ENCODE data around the gene EPHA3.

The EPHA3 gene

DNA sequence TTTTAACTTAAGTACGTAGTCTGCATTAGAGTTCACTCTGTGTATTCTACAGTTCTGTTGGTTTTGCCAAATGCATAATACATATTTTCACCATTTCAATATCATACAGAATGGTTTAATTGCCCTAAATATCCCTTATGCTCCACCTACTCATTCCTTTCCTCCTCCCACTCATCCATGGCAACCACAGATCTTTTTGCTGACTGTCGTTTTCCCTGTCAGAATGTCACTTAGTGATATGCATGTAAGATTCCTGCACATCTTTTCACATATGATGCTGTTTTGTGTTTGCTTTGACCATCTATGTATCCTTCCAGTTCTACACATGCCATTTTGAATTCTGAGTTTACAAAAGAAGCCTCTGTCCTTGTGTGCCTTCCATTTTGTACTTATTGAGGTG is 36.7 kb downstream of the EPHA3 start:
- in situ Hi-C loops (cut with HindIII; ENCODE audit: low sequenced_read_pairs) = no loop called here

DNA sequence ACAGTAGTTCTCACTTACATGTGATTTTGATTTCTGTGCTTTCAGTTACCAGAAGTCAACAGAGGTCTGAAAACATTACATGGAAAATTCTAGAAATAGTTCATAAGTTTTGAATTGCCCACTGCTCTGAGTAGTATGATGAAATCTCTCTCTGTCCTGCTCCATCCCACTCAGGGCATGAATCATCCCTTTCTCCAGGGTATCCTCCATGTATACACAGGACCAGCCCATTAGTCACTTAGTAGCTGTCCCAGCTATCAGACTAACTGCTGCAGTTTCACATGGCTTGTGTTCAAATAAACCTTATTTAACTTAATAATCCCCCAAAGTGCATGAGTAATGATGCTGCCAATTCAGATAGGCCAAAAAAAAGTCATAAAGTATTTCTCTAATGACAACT is 38.6 kb downstream of the EPHA3 start:
- in situ Hi-C loops (cut with HindIII; ENCODE audit: low sequenced_read_pairs) = no loop called here

DNA sequence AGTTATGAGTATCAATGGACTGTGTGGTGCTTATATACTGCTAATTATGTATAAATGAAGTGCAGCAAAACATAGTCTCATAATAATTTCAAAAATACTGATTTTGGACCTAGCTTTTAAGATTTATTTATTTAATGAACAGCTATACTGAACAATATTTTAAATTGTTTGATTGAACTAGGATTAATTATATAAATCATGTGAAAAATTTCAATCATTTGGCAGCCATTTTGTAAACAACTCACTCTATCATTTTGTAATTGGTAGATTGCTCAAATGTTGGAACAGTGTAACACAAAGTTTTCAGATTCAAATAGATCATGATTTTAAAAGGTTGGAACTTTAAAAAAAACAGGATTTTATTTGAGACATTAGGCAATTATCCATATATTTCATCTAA is 47.0 kb downstream of the EPHA3 start:
- in situ Hi-C loops (cut with HindIII; ENCODE audit: low sequenced_read_pairs) = no loop called here

DNA sequence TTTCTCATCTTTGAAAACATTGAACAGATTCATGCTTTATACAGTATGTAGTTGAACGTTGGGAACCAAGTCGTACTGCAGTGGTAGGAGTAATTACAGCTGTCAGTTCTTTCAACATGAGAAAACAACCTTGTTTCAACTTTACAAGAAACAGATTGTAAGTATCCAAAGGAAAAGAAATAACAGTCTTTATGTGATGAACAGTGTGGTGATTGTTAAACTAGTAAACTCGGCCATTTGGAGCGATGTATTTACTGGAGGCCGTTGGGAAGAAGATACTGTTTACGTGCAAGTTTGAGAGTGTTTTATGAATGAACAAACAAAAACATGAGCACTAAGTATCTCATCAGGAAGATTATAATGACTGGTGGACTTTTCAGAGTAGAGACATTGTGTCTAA is 48.4 kb downstream of the EPHA3 start:
- in situ Hi-C loops (cut with HindIII; ENCODE audit: low sequenced_read_pairs) = no loop called here

DNA sequence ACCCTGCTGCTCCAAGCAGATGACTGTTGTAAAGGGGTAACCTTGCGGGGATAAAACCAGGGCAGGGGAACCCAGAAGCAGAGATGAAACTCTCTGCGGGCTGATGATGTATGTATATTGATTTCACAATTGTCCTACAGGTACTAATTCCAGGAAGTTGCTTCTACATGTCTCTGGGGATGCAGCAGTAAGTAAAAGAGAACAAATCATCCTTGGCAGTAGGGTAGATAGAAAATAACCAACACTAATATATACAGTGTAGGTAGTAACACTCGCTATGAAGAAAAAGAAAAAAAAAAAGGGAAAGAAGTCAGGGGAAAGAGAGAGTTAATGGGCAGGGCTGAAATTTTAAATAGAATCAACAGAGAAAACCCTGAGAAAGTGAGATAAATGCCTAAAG is 50.2 kb downstream of the EPHA3 start:
- in situ Hi-C loops (cut with HindIII; ENCODE audit: low sequenced_read_pairs) = no loop called here

DNA sequence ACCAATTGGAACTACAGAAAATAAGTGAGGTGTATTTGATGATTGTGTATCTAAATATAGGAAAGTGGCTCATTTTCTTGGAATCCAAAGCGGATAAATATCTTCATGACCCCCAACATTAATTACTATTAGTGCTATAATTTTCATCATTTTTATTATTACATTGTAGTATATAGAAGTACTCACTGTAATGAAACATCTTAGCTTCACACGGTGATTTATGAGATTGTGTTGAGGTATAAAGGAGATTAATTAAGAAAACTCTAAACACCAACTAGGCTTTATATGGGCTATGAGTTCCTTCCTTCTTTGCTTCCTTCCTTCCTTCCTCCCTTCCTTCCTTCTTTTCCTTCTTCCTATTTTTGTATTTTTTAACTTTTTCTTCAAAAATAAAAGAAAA is 52.2 kb downstream of the EPHA3 start:
- in situ Hi-C loops (cut with HindIII; ENCODE audit: low sequenced_read_pairs) = no loop called here

DNA sequence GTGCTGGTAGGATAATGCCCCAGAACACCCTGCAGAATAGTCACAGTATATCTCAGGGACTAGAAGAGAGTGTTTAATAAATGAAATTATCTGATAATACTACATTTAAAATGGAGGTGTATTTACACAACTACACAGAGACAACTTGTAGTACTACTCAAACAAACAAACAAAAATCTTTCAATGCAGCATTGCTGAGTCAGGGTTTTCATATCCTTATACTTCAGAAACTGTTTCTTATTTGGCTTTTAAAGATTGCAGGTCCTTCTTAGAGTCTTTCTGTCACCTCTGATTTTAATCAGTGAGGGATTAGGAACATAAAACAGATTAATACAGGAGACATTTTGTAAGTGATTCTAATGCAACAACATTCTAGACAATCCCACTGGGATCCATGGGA is 57.4 kb downstream of the EPHA3 start:
- in situ Hi-C loops (cut with HindIII; ENCODE audit: low sequenced_read_pairs) = no loop called here

DNA sequence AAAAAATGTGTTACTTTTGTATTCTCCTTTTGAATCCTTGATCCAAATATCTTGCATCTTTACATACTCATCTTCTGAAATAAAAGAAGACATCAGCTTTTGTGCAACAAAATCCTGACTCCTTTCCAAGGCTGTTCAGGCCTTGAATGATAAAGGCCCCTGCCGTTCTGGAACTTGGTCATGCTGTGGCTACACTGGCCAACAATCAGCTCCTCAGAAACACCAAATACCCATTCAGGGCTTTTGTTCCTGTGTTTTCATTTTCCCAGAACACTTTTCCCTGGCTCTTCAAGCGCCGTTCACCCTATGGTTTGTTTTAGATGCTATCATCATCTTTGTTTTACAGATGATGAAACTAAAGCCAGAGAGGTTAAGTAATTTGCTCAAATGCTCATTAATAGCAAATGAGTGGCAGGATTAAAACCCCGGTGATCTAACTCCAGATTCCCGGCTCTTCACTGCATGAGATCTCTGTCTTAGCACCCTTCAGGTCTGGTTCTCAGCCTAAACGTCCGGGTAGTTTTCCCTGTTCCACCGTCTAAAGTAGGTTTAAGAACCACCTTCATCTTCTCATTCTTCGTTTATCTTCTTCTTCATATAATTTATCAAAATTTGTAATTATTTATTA is 58.3 kb downstream of the EPHA3 start:
- in situ Hi-C loops (cut with HindIII; ENCODE audit: low sequenced_read_pairs) = no loop called here

DNA sequence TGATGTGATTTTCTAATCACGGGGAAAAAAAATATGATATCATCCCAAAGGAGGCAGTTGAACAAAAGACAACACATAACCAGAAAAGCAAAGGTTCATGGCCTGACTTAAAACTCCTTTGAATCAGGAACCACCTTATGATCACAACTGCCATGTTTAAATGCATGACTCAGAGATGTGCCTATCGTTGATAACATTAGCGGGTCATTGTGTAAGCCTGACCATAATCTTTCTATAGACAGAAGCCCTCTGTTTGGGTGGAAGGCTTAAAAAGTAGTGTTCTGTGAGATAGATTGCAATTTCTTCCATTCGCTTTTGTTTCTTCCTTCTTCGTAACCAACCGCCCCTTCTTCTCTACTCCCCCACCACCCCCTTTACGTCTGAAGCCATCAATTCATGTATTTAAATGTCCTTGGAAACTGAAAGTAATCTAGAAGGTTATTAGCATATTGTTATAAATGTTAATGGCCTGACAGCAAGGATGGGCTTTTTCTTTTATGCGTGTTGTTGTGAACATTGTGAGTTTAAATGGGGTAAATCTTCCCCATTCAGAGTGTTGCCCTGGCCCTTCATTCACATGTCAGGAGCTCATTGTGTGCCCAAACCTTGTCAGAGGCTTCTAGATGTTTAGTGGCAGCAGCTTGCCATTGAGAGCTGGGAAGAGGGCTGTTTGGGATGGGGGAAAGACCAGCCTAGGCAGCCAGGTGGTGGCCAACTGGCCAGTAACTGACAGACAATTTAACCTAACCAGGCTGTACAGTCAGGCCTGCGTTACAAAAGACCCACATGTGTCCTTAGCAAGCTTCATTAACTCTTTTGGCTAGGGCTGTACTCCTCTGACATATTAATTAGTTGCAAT is 64.5 kb downstream of the EPHA3 start:
- in situ Hi-C loops (cut with HindIII; ENCODE audit: low sequenced_read_pairs) = no loop called here

DNA sequence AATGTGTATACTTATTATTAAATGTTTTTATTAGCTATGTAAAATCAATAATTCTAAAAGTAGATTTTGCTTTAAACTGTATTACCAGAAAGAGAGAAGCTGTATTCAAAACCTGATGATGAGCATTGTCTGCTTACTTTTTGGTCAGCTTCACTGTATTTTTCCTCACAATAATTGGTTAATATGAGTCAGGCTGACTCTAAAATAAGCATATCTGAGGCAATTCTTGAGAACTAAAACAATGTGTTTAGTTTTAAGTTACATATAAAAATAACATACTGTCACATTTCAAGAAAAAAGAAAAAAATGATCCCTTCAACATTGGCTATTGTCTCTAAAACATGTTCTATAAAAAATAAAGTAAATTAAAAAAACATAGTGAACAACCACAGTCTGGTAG is 66.1 kb downstream of the EPHA3 start:
- in situ Hi-C loops (cut with HindIII; ENCODE audit: low sequenced_read_pairs) = no loop called here

DNA sequence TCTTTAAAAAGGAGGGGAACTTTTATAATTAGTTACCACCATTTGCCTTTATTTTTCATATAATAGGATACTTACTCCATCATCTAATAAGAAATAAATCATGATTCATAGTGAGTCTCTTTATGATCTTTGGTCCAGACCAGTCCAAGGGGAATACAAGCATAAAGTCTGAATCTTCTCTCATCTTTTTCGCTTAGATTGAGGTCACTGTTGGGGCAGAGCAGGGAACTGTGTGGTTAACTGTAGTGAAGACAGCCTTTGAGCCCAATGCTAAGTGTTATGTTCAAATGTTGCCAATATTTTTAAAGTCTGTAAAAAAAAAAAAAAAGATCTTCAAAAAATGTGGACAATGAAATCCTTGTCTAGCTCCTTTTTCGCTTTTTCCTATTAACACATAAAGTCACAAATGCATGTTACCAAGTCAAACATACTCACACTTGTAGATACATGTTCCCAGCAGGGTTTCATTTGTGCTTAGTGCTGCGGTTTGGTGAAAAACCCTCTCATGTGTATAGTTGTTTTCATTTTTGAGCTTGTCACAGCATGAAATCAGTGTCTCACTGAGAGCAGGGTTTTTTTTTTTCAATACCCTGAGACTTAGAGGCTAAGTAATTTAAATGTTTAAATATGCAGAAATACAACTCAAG is 72.1 kb downstream of the EPHA3 start:
- in situ Hi-C loops (cut with HindIII; ENCODE audit: low sequenced_read_pairs) = no loop called here

DNA sequence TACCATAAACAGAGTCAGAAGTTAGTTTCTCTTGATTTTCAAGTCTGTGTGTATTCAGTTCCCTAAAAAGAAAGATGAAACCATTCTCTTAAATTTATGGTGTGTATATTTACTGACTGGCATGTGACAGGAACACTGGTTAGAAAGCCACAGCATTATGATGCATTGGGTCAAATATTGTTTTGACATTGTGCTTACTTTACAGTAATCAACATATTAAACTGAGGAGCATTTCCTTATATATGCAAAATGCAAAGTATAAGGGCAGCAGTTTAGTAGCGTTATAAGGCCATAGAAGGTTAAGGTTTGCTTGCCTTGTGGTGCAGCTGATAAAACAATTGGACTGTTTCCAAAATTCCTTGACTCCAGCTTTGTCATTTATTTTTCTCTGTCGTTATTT is 72.9 kb downstream of the EPHA3 start:
- in situ Hi-C loops (cut with HindIII; ENCODE audit: low sequenced_read_pairs) = no loop called here

DNA sequence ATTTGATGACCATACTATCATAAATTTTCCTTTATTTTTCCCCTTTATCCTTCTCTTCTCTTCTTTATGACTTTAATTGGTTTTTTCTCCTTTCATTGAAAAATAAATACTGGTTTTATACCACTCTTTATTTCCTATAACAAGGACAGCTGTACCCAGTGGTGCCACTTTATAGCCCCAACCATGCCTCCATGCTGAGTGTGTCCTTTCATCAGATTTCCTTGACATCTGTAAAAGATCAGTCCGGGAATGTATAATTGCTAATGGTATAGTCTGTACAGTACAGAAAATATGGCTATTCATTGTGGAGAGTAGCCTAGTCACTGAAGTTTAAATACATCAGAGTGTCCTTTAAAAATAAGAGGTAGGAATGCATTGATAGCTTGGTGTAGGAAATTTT is 74.6 kb downstream of the EPHA3 start:
- in situ Hi-C loops (cut with HindIII; ENCODE audit: low sequenced_read_pairs) = no loop called here

DNA sequence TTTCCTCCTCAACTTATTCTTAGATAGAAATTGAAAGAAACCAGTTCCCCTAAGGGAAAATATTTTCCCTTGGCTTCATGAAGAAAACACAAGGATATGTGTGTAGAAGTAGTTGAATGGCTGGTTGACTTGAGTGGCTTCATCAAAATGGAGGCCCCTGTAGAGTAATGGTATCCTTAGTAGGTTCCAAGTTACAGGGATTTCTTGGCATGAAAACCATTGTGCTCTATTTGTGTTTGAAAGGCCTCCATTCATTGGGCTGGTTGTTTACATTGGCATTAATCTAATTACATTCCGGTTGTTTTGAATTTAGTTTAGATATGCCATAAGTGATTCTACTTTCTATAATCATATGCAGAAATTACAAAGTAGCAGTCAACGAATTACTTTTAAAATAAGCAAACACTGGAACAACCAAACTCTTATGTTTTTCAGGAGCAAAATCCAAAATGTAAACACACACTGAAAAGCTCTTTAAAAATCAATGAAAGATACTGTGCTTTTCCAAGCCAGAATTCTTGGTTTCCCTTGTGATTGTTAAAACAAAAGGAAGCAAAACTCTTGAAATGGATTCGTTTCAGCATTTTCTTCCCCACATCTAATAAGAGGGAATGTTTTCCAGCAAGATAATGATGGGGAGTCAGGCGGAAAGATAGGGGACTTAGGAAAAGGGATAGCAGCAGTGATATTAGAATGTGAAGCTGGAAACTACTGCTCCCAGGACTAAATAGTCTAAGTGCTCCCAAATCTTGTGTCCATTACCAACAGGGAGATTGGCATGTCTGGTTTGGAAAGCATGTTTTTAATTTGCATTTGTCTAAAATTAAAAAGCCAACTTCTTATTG is 77.0 kb downstream of the EPHA3 start:
- in situ Hi-C loops (cut with HindIII; ENCODE audit: low sequenced_read_pairs) = no loop called here

DNA sequence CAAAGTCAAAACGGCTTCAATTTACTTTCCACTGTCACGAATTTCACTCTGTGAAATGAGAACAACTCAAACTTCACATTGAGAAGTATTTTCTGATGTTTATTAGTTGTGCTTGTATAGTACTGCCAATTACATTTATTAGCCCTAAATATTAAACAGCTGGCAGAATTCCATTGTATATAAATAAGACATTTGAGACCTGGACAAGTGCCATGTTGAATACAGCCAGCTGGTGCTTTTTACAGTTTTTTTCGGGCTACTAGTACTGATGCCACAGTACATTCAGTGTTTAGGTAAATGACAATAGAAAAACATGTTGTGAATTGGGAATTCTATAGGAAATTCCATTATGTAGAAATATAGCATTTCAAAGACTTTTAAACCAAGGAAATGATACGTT is 79.0 kb downstream of the EPHA3 start:
- in situ Hi-C loops (cut with HindIII; ENCODE audit: low sequenced_read_pairs) = no loop called here

DNA sequence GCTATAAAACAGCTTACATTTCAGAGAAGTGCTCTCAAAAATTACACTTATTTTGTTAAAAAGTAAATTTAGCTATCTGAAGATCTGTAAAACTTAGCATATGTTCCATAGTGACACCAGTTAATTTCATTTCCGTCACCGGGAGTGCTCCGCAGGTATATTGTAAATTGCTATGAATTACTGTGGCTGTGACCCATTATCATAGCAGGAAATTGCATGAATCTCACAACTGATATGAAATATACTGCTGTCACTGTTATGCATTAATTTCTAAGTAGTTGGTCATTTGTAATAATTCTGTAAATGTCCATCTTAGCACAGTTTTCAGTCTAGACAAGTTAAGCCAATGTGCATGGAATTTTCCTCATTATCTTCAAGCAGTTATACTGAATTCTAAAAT is 91.2 kb downstream of the EPHA3 start:
- in situ Hi-C loops (cut with HindIII; ENCODE audit: low sequenced_read_pairs) = no loop called here

DNA sequence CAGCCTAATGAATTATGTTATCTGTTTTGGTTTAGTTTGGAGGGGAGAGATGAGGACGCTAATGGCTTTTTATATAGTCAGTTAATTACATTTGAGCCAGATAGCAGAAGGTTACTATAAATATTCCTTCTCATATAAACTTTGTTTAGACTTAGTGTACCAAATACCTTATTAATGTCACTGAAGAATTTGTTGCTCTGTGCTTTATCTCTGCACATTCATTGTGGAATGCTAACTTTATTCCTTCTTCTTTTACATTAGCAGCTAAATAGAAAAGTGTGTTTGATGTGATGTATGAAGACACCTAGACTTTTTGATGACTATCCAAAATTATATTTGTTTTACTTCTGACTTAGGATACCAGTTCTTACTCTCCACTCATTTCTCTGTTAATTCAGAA is 105.2 kb downstream of the EPHA3 start:
- in situ Hi-C loops (cut with HindIII; ENCODE audit: low sequenced_read_pairs) = no loop called here

DNA sequence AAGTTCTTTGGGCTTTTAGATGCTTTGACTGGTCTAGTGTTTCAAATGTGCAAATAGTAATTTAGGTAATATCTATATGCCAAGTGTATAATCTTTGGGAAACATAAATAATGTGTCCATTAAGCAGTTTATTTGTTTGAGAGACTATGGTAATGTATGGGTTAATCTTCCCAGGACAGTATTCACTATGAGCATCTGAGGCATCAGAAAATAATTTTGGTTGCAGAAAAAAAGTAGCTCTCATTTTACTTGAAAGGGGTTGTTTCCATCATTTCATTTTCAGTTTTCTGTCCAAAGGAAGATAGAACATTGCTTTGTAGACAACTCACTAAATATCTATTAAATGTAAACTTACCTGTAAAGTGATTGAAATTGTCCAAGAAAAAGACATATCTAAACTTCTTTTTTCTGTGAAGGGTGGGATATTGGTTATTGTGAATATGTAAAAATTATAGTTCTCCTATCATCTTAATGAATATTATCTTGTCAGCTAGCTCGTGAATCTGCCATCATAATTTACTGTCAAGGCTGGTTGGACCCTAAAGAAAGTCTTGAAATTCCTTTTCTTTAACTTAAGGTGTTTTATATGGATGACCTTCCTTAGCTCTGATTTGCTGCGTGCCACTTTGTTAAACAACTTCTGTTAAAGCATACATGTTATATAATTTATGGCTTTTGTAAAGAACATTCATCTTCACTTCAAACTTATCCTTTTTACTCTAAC is 108.8 kb downstream of the EPHA3 start:
- in situ Hi-C loops (cut with HindIII; ENCODE audit: low sequenced_read_pairs) = no loop called here

DNA sequence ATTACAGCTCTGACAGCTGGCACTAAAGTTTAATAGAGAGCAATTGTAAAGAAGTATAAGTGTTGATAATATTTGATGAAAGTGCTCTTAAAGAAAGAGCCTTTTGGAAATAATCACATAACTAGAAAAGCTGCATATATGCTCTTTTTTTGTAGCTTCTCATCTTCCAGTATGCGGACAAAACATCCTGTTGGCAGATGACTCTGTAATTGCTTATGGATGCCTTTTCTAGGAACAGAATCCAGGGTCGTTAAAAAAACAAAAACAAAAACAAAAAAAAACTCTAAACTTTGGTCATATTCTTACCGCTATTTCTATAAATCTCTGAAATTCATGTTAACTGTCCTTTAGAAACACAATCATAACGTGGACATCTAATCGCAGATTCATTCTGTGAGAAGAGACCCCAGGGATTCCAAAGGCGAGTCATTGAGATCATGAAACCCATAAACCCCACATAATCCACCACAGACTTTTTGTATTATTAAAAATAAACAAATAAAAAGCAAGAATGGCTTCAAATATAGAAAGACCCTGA is 109.8 kb downstream of the EPHA3 start:
- in situ Hi-C loops (cut with HindIII; ENCODE audit: low sequenced_read_pairs) = no loop called here

DNA sequence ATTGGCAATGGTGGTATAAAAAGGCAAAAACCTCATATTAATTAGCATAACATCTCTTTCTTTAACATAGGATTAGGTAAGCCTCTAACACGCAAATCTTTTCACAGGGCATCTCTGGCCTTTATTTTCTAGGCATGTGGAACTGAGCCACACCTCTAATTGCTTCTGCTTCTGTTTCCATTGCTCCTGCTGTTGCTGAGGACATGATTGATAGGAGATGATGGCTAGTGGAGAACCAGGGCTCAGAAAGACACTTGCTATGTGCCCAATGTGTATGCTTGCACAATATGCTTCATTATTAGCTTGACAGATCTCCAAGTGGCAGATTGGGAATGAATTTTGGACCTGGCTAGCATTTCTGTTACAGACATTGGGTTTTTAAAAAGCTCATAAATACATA is 114.5 kb downstream of the EPHA3 start:
- in situ Hi-C loops (cut with HindIII; ENCODE audit: low sequenced_read_pairs) = no loop called here
